ENCODE results near the gene COBL. TPM values are rescaled to one million over a fixed set of nuclear protein-coding genes. Genes with fewer than 3 reads are reported as not detected.

The COBL gene
- total RNA-seq, 1 experiment from 2014 or later, result 0.39 TPM

DNA sequence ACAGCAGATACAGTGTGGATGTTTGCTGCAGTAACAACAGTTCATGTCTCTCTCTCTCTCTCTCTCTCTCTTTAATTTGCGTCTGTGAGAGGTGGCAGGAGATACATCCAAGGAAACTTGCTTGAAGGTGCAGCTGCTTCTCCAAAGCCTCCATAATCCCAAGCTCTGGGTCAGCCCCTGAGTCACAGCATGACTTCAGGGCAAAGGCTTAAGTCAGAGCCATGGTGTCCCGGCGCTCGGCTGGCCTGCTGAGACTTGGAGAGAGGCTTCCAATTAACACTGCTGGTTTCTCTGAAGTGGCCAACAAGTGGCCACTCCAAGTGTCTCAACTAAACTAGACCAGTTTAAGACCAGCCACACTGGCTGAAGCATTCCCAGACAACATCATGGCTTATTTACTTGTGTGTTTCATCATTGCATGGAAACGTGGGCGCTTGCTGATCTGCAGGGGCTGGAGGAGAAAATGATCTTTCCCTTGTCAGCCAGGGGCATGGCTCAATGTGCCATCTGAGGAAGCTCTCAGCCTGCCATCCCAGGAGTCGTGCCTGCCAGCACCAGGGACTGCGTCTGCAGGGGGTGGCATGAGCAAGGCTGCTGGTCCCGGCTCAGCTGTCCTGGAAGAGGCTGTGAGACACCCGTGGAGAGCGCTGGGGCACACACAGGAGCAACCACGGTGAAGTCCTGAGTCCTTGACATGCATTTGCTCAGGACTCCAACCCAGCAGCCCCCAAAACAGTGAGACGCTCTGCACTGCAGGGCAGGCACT is 254.2 kb downstream of the COBL start:
- Histone ChIP-seq H3K4me3 (ENCODE audit: low read depth in 2 of 2, low read length in 2 of 2) (no peak overlapping the region), H3K4me1 (ENCODE audit: control insufficient read depth, insufficient read depth, low read length) (no peaks in the 10 kb centered on the region), H3K9me3 (ENCODE audit: control insufficient read depth, insufficient read depth, low read depth, low read length) (no peaks in the 10 kb centered on the region), H3K27ac (ENCODE audit: low read length) (no peak overlapping the region), H3K27me3 (ENCODE audit: control insufficient read depth, insufficient read depth, low read length) (no peaks in the 10 kb centered on the region), H3K36me3 (ENCODE audit: control insufficient read depth, insufficient read depth, low read length) (no peaks in the 10 kb centered on the region)
- no peak for DNase-seq (ENCODE audit: low read depth, low spot score)
- BruUV-seq (replicated peaks), result no TSS peak
- ATAC-seq, result no peak
- ChIA-PET POLR2A (no interaction called here), CTCF (no interaction called here)
- in situ Hi-C loops (cut with HindIII; ENCODE audit: low pct_unique_long_range_greater_than_20kb, low sequenced_read_pairs) (no loop called here), intact Hi-C loops (cut with micrococcal nuclease; ENCODE audit: unreplicated experiment) (no loop called here)
- TF ChIP-seq SIN3A (IDR thresholded peaks at IDR 0.05; ENCODE audit: borderline replicate concordance, insufficient read depth, low read depth, low read length), result no peak
- TF ChIP-seq POLR2AphosphoS5 (IDR thresholded peaks at IDR 0.05; ENCODE audit: low read depth, low read length), result no peak

GRCh38 chr7:51060536-51060935 is 256.1 kb downstream of the COBL start:
- ATAC-seq, result no peak
- ChIA-PET CTCF (no interaction called here), POLR2A (no interaction called here)
- Histone ChIP-seq H3K27ac (ENCODE audit: low read length) (no peak overlapping the region), H3K4me1 (ENCODE audit: control insufficient read depth, insufficient read depth, low read length) (no peaks in the 10 kb centered on the region), H3K27me3 (ENCODE audit: control insufficient read depth, insufficient read depth, low read length) (no peaks in the 10 kb centered on the region), H3K9me3 (ENCODE audit: control insufficient read depth, insufficient read depth, low read depth, low read length) (no peaks in the 10 kb centered on the region), H3K36me3 (ENCODE audit: control insufficient read depth, insufficient read depth, low read length) (no peaks in the 10 kb centered on the region), H3K4me3 (ENCODE audit: low read depth in 2 of 2, low read length in 2 of 2) (no peak overlapping the region)
- DNase-seq (ENCODE audit: low read depth, low spot score), result no peak
- intact Hi-C loops (cut with micrococcal nuclease; ENCODE audit: unreplicated experiment) (no loop called here), in situ Hi-C loops (cut with HindIII; ENCODE audit: low pct_unique_long_range_greater_than_20kb, low sequenced_read_pairs) (no loop called here)
- TF ChIP-seq SIN3A (IDR thresholded peaks at IDR 0.05; ENCODE audit: borderline replicate concordance, insufficient read depth, low read depth, low read length) (no peak), POLR2AphosphoS5 (IDR thresholded peaks at IDR 0.05; ENCODE audit: low read depth, low read length) (no peak), CTCF (IDR thresholded peaks at IDR 0.05) (no peak; the same call in 1 of the 2 replicates), TCF7L2 (IDR thresholded peaks at IDR 0.05; ENCODE audit: low read depth, low read length) (no peak)
- TF ChIP-seq, protein P1, sequence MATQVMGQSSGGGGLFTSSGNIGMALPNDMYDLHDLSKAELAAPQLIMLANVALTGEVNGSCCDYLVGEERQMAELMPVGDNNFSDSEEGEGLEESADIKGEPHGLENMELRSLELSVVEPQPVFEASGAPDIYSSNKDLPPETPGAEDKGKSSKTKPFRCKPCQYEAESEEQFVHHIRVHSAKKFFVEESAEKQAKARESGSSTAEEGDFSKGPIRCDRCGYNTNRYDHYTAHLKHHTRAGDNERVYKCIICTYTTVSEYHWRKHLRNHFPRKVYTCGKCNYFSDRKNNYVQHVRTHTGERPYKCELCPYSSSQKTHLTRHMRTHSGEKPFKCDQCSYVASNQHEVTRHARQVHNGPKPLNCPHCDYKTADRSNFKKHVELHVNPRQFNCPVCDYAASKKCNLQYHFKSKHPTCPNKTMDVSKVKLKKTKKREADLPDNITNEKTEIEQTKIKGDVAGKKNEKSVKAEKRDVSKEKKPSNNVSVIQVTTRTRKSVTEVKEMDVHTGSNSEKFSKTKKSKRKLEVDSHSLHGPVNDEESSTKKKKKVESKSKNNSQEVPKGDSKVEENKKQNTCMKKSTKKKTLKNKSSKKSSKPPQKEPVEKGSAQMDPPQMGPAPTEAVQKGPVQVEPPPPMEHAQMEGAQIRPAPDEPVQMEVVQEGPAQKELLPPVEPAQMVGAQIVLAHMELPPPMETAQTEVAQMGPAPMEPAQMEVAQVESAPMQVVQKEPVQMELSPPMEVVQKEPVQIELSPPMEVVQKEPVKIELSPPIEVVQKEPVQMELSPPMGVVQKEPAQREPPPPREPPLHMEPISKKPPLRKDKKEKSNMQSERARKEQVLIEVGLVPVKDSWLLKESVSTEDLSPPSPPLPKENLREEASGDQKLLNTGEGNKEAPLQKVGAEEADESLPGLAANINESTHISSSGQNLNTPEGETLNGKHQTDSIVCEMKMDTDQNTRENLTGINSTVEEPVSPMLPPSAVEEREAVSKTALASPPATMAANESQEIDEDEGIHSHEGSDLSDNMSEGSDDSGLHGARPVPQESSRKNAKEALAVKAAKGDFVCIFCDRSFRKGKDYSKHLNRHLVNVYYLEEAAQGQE (IDR thresholded peaks at IDR 0.05; ENCODE audit: insufficient read depth in 1 of 2, low read depth in 2 of 2, low read length in 1 of 2), result no peak
- no TSS peak for BruUV-seq (replicated peaks)

- intact Hi-C loops (cut with micrococcal nuclease; ENCODE audit: unreplicated experiment) (no loop called here), in situ Hi-C loops (cut with HindIII; ENCODE audit: low pct_unique_long_range_greater_than_20kb, low sequenced_read_pairs) (no loop called here)
- DNase-seq (ENCODE audit: low read depth, low spot score) (no peak), ATAC-seq (no peak)
- no peak overlapping the region for H3K27ac ChIP-seq (ENCODE audit: low read length)
- ChIA-PET CTCF (no interaction called here), POLR2A (no interaction called here)
- no TSS peak for BruUV-seq (replicated peaks)
- H3K27me3 ChIP-seq (ENCODE audit: control insufficient read depth, insufficient read depth, low read length), result no peaks in the 10 kb centered on the region
- no peaks in the 10 kb centered on the region for H3K4me1 ChIP-seq (ENCODE audit: control insufficient read depth, insufficient read depth, low read length)
- H3K4me3 ChIP-seq (ENCODE audit: low read depth in 2 of 2, low read length in 2 of 2), result no peak overlapping the region
- H3K36me3 ChIP-seq (ENCODE audit: control insufficient read depth, insufficient read depth, low read length), result no peaks in the 10 kb centered on the region
- no peaks in the 10 kb centered on the region for H3K9me3 ChIP-seq (ENCODE audit: control insufficient read depth, insufficient read depth, low read depth, low read length)
- TF ChIP-seq, protein P1 (IDR thresholded peaks at IDR 0.05; ENCODE audit: insufficient read depth in 1 of 2, low read depth in 2 of 2, low read length in 1 of 2), result no peak
- TF ChIP-seq SIN3A (IDR thresholded peaks at IDR 0.05; ENCODE audit: borderline replicate concordance, insufficient read depth, low read depth, low read length) (no peak), CTCF (IDR thresholded peaks at IDR 0.05) (no peak)
Measured at GRCh38 chr7:51059504-51060142, 257.0 kb downstream of the COBL start.
